Prostate gland (tissue), 2 donors: Measurements from ENCODE around the gene RHBDL1.

ENCODE experiments used
- POLR2A ChIP-seq: fragments of 450-650 bp; IDR thresholded peaks from one replicate; pipeline ENCODE4 v1.6.1; 2016; ENCODE audit warnings: antibody characterized with exemption, mild to moderate bottlenecking
- TF ChIP-seq, protein P1 (sequence below), 4 experiments: fragments of 200-600 bp in 2 of 4; fragments of 450-650 bp in 2 of 4; sonication (generic) in 2 of 4; IDR thresholded peaks; 1 replicate in 3 of 4; 2 replicates in 1 of 4; pipeline ENCODE4 v1.5.1; 2016 to 2019; ENCODE audit warnings: antibody characterized with exemption in 4 of 4, mild to moderate bottlenecking in 2 of 4, moderate library complexity in 2 of 4

DNA sequence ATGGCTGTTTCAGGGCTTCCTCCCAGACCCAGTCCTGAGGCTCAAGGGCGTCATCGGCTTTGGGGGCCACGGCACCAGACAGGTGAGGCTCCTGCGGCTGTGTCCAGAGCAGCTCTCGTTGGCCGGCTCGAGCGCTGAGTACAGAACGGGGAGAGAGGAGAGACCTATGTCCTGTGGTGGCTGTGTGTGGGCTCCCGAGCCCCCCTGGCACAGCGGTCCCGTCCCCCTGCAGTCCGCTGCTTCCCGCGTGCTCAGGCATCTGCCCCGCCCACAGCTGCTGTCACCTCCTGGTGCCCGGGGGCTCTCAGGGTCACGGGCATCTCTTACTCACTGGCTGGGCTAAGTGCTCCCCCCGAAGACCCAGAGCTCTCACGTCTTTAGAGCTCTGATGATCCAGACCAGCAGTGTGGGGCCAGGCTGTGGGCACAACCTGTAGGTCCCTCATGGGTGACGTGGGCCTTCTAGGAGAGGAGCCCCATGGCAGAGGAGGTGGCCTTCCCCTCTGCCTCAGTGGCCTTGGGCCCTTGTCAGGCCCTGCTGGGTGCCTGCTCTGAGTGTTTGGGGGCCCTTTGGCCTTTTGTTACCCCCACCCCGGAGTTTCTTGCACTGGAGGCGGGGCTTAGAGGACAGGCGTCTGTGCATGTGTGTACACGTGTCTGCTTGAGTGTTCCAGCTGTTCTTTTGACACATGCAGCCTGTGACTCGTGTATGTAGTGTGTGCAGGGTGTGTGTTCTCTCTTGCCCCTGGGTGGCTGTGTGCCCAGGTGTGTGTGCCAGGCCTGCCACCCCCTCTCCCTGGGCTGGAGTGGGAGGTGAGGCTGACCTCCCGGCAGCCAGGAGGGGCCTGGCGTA is 22.8 kb upstream of the RHBDL1 start:
- TF ChIP-seq, protein P1, sequence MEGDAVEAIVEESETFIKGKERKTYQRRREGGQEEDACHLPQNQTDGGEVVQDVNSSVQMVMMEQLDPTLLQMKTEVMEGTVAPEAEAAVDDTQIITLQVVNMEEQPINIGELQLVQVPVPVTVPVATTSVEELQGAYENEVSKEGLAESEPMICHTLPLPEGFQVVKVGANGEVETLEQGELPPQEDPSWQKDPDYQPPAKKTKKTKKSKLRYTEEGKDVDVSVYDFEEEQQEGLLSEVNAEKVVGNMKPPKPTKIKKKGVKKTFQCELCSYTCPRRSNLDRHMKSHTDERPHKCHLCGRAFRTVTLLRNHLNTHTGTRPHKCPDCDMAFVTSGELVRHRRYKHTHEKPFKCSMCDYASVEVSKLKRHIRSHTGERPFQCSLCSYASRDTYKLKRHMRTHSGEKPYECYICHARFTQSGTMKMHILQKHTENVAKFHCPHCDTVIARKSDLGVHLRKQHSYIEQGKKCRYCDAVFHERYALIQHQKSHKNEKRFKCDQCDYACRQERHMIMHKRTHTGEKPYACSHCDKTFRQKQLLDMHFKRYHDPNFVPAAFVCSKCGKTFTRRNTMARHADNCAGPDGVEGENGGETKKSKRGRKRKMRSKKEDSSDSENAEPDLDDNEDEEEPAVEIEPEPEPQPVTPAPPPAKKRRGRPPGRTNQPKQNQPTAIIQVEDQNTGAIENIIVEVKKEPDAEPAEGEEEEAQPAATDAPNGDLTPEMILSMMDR (IDR thresholded peaks at IDR 0.05) = no peak
- TF ChIP-seq POLR2A = no peak
